ENCODE measurements around the gene C5orf15.

C5orf15 gene

GRCh38 chr5:133913413-133914155 is 54.8 kb downstream of the C5orf15 start:
- Histone ChIP-seq H3K36me3 (ENCODE audit: control insufficient read depth, insufficient read depth, low read length) (no peaks in the 10 kb centered on the region), H3K27me3 (replicated peaks; ENCODE audit: control insufficient read depth, insufficient read depth, low read length, poor library complexity, severe bottlenecking) (no peaks in the 10 kb centered on the region), H3K9me3 (ENCODE audit: control insufficient read depth, low read length) (no peaks in the 10 kb centered on the region), H3K27ac (ENCODE audit: insufficient read depth, low read length, poor library complexity, severe bottlenecking) (no peak overlapping the region), H3K4me3 (ENCODE audit: insufficient read depth, low read depth, low read length, poor library complexity, severe bottlenecking) (no peak overlapping the region), H3K4me1 (ENCODE audit: control insufficient read depth, insufficient read depth, low read length, poor library complexity, severe bottlenecking) (no peaks in the 10 kb centered on the region)
- DNase-seq = no peak

GRCh38 chr5:133912951-133913350 is 55.5 kb downstream of the C5orf15 start:
- DNase-seq = no peak
- H3K9me3 ChIP-seq (ENCODE audit: control insufficient read depth, low read length) = no peaks in the 10 kb centered on the region
- H3K4me3 ChIP-seq (ENCODE audit: insufficient read depth, low read depth, low read length, poor library complexity, severe bottlenecking) = no peak overlapping the region
- H3K27ac ChIP-seq (ENCODE audit: insufficient read depth, low read length, poor library complexity, severe bottlenecking) = no peak overlapping the region
- no peaks in the 10 kb centered on the region for H3K4me1 ChIP-seq (ENCODE audit: control insufficient read depth, insufficient read depth, low read length, poor library complexity, severe bottlenecking)
- no peaks in the 10 kb centered on the region for H3K27me3 ChIP-seq (replicated peaks; ENCODE audit: control insufficient read depth, insufficient read depth, low read length, poor library complexity, severe bottlenecking)
- H3K36me3 ChIP-seq (ENCODE audit: control insufficient read depth, insufficient read depth, low read length) = no peaks in the 10 kb centered on the region

DNA sequence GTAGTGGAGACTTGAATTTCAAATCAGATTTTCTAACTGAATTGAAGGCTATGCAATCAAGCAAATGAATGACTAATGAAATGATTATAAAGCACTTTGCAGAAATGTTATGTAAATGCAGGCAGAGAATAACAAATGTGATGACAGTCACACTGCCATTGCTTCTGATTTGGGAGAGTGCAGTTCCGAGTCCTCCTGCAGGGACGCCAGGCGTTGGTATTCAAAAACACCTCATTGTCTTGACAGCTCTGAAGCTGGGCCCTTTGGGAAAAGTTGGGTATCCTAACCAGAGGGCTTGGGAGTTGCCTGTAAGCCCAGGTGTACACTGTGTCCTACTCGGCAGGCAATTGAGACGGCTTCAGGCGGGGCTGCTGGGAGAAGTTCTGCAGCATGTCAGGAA is 57.9 kb downstream of the C5orf15 start:
- H3K4me3 ChIP-seq (ENCODE audit: insufficient read depth, low read depth, low read length, poor library complexity, severe bottlenecking) = no peak overlapping the region
- DNase-seq = no peak
- H3K27ac ChIP-seq (ENCODE audit: insufficient read depth, low read length, poor library complexity, severe bottlenecking) = no peak overlapping the region
- H3K36me3 ChIP-seq (ENCODE audit: control insufficient read depth, insufficient read depth, low read length) = no peaks in the 10 kb centered on the region
- no peaks in the 10 kb centered on the region for H3K4me1 ChIP-seq (ENCODE audit: control insufficient read depth, insufficient read depth, low read length, poor library complexity, severe bottlenecking)
- no peaks in the 10 kb centered on the region for H3K27me3 ChIP-seq (replicated peaks; ENCODE audit: control insufficient read depth, insufficient read depth, low read length, poor library complexity, severe bottlenecking)
- H3K9me3 ChIP-seq (ENCODE audit: control insufficient read depth, low read length) = no peaks in the 10 kb centered on the region

DNA sequence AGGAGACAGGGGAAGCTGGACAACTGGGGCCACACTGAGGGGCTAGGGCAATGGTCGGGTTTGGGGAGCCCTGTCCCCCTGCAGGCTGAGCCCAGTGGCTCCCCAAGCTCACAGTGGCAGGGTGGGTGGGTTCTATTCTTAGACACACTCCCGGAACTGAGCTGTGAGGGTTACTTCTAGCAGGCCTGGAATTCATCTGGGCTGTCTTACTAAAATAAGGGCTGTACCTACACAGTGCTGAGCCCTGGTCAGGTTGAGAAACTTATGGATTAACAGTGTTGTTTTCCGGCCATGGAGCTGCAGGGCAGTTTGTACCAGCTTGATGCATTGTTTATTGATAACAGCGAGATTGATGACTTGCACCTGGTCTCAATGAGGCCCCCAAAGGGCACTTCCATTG is 58.8 kb downstream of the C5orf15 start:
- no peaks in the 10 kb centered on the region for H3K36me3 ChIP-seq (ENCODE audit: control insufficient read depth, insufficient read depth, low read length)
- H3K27ac ChIP-seq (ENCODE audit: insufficient read depth, low read length, poor library complexity, severe bottlenecking) = no peak overlapping the region
- DNase-seq = no peak
- no peaks in the 10 kb centered on the region for H3K9me3 ChIP-seq (ENCODE audit: control insufficient read depth, low read length)
- H3K4me1 ChIP-seq (ENCODE audit: control insufficient read depth, insufficient read depth, low read length, poor library complexity, severe bottlenecking) = no peaks in the 10 kb centered on the region
- H3K27me3 ChIP-seq (replicated peaks; ENCODE audit: control insufficient read depth, insufficient read depth, low read length, poor library complexity, severe bottlenecking) = no peaks in the 10 kb centered on the region
- H3K4me3 ChIP-seq (ENCODE audit: insufficient read depth, low read depth, low read length, poor library complexity, severe bottlenecking) = no peak overlapping the region

DNA sequence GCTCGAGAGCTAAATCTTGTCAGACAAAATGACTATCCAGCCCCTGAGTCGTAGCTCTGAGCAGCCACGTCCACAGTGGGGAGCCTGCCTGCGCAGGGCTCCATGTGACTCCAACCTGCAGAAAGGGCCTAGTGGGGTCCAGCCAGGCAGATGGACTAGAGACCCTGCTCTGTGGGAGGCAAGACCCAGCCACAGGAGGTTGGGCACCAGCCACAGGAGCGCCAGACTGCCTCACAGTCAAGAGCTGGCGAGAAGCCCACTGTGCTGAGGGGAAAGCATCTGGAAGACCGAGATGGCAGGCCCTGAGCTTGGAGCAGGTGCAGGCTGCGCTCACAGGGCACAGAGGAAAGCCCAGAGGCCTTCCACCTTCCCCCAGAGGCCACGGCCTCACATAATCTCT is 61.4 kb downstream of the C5orf15 start:
- no peaks in the 10 kb centered on the region for H3K36me3 ChIP-seq (ENCODE audit: control insufficient read depth, insufficient read depth, low read length)
- no peak for DNase-seq
- no peak overlapping the region for H3K27ac ChIP-seq (ENCODE audit: insufficient read depth, low read length, poor library complexity, severe bottlenecking)
- no peak overlapping the region for H3K4me3 ChIP-seq (ENCODE audit: insufficient read depth, low read depth, low read length, poor library complexity, severe bottlenecking)
- H3K9me3 ChIP-seq (ENCODE audit: control insufficient read depth, low read length) = no peaks in the 10 kb centered on the region
- H3K27me3 ChIP-seq (replicated peaks; ENCODE audit: control insufficient read depth, insufficient read depth, low read length, poor library complexity, severe bottlenecking) = no peaks in the 10 kb centered on the region
- no peaks in the 10 kb centered on the region for H3K4me1 ChIP-seq (ENCODE audit: control insufficient read depth, insufficient read depth, low read length, poor library complexity, severe bottlenecking)

GRCh38 chr5:133906303-133906702 is 62.1 kb downstream of the C5orf15 start:
- no peaks in the 10 kb centered on the region for H3K9me3 ChIP-seq (ENCODE audit: control insufficient read depth, low read length)
- H3K27me3 ChIP-seq (replicated peaks; ENCODE audit: control insufficient read depth, insufficient read depth, low read length, poor library complexity, severe bottlenecking) = no peaks in the 10 kb centered on the region
- DNase-seq = no peak
- H3K27ac ChIP-seq (ENCODE audit: insufficient read depth, low read length, poor library complexity, severe bottlenecking) = no peak overlapping the region
- no peaks in the 10 kb centered on the region for H3K36me3 ChIP-seq (ENCODE audit: control insufficient read depth, insufficient read depth, low read length)
- no peaks in the 10 kb centered on the region for H3K4me1 ChIP-seq (ENCODE audit: control insufficient read depth, insufficient read depth, low read length, poor library complexity, severe bottlenecking)
- no peak overlapping the region for H3K4me3 ChIP-seq (ENCODE audit: insufficient read depth, low read depth, low read length, poor library complexity, severe bottlenecking)
